H9 (cell line): Measurements from ENCODE around the gene ZBTB7A. TPM values are rescaled to one million over a fixed set of nuclear protein-coding genes. Genes with fewer than 3 reads are reported as not detected.

Experiments
- DNase-seq: peaks from one replicate; pipeline ENCODE4 v3.0.0-alpha.2; 2017
- H2AFZ ChIP-seq: one replicate; pipeline ENCODE4 v1.6.1; 2013; ENCODE audit warnings: mild to moderate bottlenecking, low read length, control low read depth, moderate library complexity
- H2AK5ac ChIP-seq: 2 replicates; pipeline ENCODE4 v1.6.1; 2013; ENCODE audit warnings: low read length, control low read depth, mixed read lengths; ENCODE audit not compliant: insufficient read length
- H2BK120ac ChIP-seq: one replicate; pipeline ENCODE4 v1.6.1; 2013; ENCODE audit warnings: low read depth, mild to moderate bottlenecking, low read length, control low read depth, inconsistent platforms; ENCODE audit not compliant: poor library complexity, severe bottlenecking
- H2BK12ac ChIP-seq: 2 replicates; pipeline ENCODE4 v1.6.1; 2013; ENCODE audit warnings: low read length, control low read depth, mixed read lengths, low read depth; ENCODE audit not compliant: insufficient read length
- H2BK15ac ChIP-seq: 2 replicates; pipeline ENCODE4 v1.6.1; 2013; ENCODE audit warnings: low read depth, low read length, control low read depth
- H2BK20ac ChIP-seq: one replicate; pipeline ENCODE4 v1.6.1; 2013; ENCODE audit warnings: low read depth, mild to moderate bottlenecking, low read length, control low read depth, inconsistent platforms; ENCODE audit not compliant: poor library complexity, severe bottlenecking
- H2BK5ac ChIP-seq: 2 replicates; pipeline ENCODE4 v1.6.1; 2013; ENCODE audit warnings: low read length, control low read depth, mixed read lengths; ENCODE audit not compliant: insufficient read length
- H3K14ac ChIP-seq: 2 replicates; pipeline ENCODE4 v1.6.1; 2013; ENCODE audit warnings: low read length, control low read depth; ENCODE audit not compliant: insufficient read depth
- H3K18ac ChIP-seq: 2 replicates; pipeline ENCODE4 v1.6.1; 2013; ENCODE audit warnings: low read depth, mild to moderate bottlenecking, mixed read lengths, low read length, control low read depth; ENCODE audit not compliant: insufficient read length
- H3K23ac ChIP-seq: 2 replicates; pipeline ENCODE4 v1.6.1; 2013; ENCODE audit warnings: low read length, control low read depth, mixed read lengths, low read depth; ENCODE audit not compliant: insufficient read length
- H3K23me2 ChIP-seq: 2 replicates; pipeline ENCODE4 v1.6.1; 2013; ENCODE audit warnings: low read depth, mild to moderate bottlenecking, mixed read lengths, low read length, control low read depth; ENCODE audit not compliant: insufficient read length, poor library complexity, severe bottlenecking
- H3K27ac ChIP-seq: 2 replicates; pipeline ENCODE4 v1.5.1; 2013; ENCODE audit warnings: low read length, control low read depth, mixed read lengths, low read depth; ENCODE audit not compliant: insufficient read length
- H3K27me3 ChIP-seq: 2 replicates; pipeline ENCODE4 v1.6.1; 2013; ENCODE audit warnings: low read length, control low read depth, inconsistent platforms; ENCODE audit not compliant: insufficient read depth
- H3K4ac ChIP-seq: 2 replicates; pipeline ENCODE4 v1.6.1; 2013; ENCODE audit warnings: low read depth, mild to moderate bottlenecking, control low read depth, inconsistent platforms, low read length, moderate library complexity
- H3K4me1 ChIP-seq: 2 replicates; pipeline ENCODE4 v1.6.1; 2013; ENCODE audit warnings: low read length, control low read depth, inconsistent platforms; ENCODE audit not compliant: insufficient read depth
- H3K4me2 ChIP-seq: 2 replicates; pipeline ENCODE4 v1.6.1; 2013; ENCODE audit warnings: low read length, control low read depth, mixed read lengths; ENCODE audit not compliant: insufficient read length, insufficient read depth
- H3K56ac ChIP-seq: 2 replicates; pipeline ENCODE4 v1.6.1; 2013; ENCODE audit warnings: low read depth, mild to moderate bottlenecking, mixed read lengths, low read length, control low read depth; ENCODE audit not compliant: insufficient read length
- H3K79me1 ChIP-seq: 2 replicates; pipeline ENCODE4 v1.6.1; 2013; ENCODE audit warnings: low read depth, mild to moderate bottlenecking, moderate library complexity, low read length, control low read depth, inconsistent platforms; ENCODE audit not compliant: insufficient read depth, poor library complexity, severe bottlenecking
- H3K79me2 ChIP-seq: 2 replicates; pipeline ENCODE4 v1.6.1; 2013; ENCODE audit warnings: low read length, control low read depth, inconsistent platforms; ENCODE audit not compliant: insufficient read depth
- H3K9ac ChIP-seq: 2 replicates; pipeline ENCODE4 v1.6.1; 2013; ENCODE audit warnings: low read length, control low read depth, mixed read lengths; ENCODE audit not compliant: insufficient read length; ENCODE audit errors: extremely low read depth
- H3K9me3 ChIP-seq: one replicate; pipeline ENCODE4 v1.6.1; 2013; ENCODE audit warnings: low read depth, low read length, inconsistent platforms; ENCODE audit not compliant: control insufficient read depth
- H3T11ph ChIP-seq: one replicate; pipeline ENCODE4 v1.6.1; 2013; ENCODE audit warnings: mild to moderate bottlenecking, low read length, control low read depth, inconsistent platforms
- H4K20me1 ChIP-seq: one replicate; pipeline ENCODE4 v1.6.1; 2013; ENCODE audit not compliant: control insufficient read depth, insufficient read length, insufficient read depth
- H4K5ac ChIP-seq: 2 replicates; pipeline ENCODE4 v1.6.1; 2013; ENCODE audit warnings: low read depth, mild to moderate bottlenecking, mixed read lengths, low read length, control low read depth; ENCODE audit not compliant: insufficient read length
- H4K8ac ChIP-seq: replicated peaks from 2 replicates; pipeline ENCODE4 v1.6.1; 2013; ENCODE audit warnings: low read length, control low read depth, mixed read lengths, low read depth; ENCODE audit not compliant: insufficient read length
- H4K91ac ChIP-seq: 2 replicates; pipeline ENCODE4 v1.6.1; 2013; ENCODE audit warnings: low read depth, mild to moderate bottlenecking, moderate library complexity, mixed read lengths, low read length, control low read depth; ENCODE audit not compliant: insufficient read length
- H3K27ac Mint-ChIP-seq, 3 experiments: 2 replicates in 2 of 3; 3 replicates in 1 of 3; pipeline ENCODE4 v1.8.0; 2020 to 2021; ENCODE audit warnings: mixed read lengths in 3 of 3, mild to moderate bottlenecking in 1 of 3, moderate library complexity in 1 of 3
- H3K27me3 Mint-ChIP-seq: 2 replicates; pipeline ENCODE4 v1.8.0; 2021; ENCODE audit warnings: low read depth, mild to moderate bottlenecking, moderate library complexity, mixed read lengths
- H3K36me3 Mint-ChIP-seq, 3 experiments: 2 replicates in 2 of 3; 3 replicates in 1 of 3; pipeline ENCODE4 v1.8.0; 2020 to 2021; ENCODE audit warnings: low read depth in 3 of 3, mixed read lengths in 3 of 3; ENCODE audit not compliant: insufficient read depth in 1 of 3
- H3K4me1 Mint-ChIP-seq, 2 experiments: 2 replicates each; pipeline ENCODE4 v1.8.0; 2020; ENCODE audit warnings: mixed read lengths in 2 of 2
- H3K4me3 Mint-ChIP-seq, 2 experiments: 2 replicates in 1 of 2; 3 replicates in 1 of 2; pipeline ENCODE4 v1.8.0; 2020 to 2021; ENCODE audit warnings: mild to moderate bottlenecking in 2 of 2, mixed read lengths in 2 of 2, moderate library complexity in 1 of 2
- H3K9me3 Mint-ChIP-seq, 2 experiments: 2 replicates in 1 of 2; 3 replicates in 1 of 2; pipeline ENCODE4 v1.8.0; 2020; ENCODE audit warnings: mild to moderate bottlenecking in 2 of 2, mixed read lengths in 2 of 2, moderate library complexity in 1 of 2
- CTCF ChIP-seq: fragments of 200-600 bp; sonication (generic); conservative IDR thresholded peaks from 3 replicates; pipeline ENCODE4 v1.8.0; 2021; ENCODE audit warnings: antibody characterized with exemption, mild to moderate bottlenecking
- WGBS: extraction: QIAGEN DNeasy Blood & Tissue Kit; methylation state at CpG from one replicate; pipeline ENCODE4 v1.1.7; 2013; ENCODE audit warnings: missing lambda C conversion rate, low lambda C conversion rate, mixed read lengths; ENCODE audit not compliant: insufficient read length; ENCODE audit errors: extremely low coverage; 5-methylcytosine and 5-hydroxymethylcytosine counted together
- total RNA-seq: library from RNA; stranded (reverse); gene quantifications from 2 replicates; pipeline ENCODE4 v1.2.1, GENCODE V29; 2021

The ZBTB7A gene
- total RNA-seq, 1 experiment from 2014 or later, result 24.9 TPM

- no peaks in the 10 kb centered on the region for H3K79me2 ChIP-seq
- no peak for DNase-seq
- H3K4me2 ChIP-seq, result no peak overlapping the region
- no peak overlapping the region for H2AFZ ChIP-seq
- H2AK5ac ChIP-seq, result no peak overlapping the region
- H3K23ac ChIP-seq, result no peak overlapping the region
- H2BK12ac ChIP-seq, result no peak overlapping the region
- H4K20me1 ChIP-seq, result no peaks in the 10 kb centered on the region
- H3K27me3 Mint-ChIP-seq, result peaks cover 3% of the 10 kb centered on the region; the same call in 1 of the 2 replicates
- H3K18ac ChIP-seq, result no peak overlapping the region
- no peak overlapping the region for H4K91ac ChIP-seq
- no peaks in the 10 kb centered on the region for H3K4me1 ChIP-seq
- H3K9me3 ChIP-seq, result peaks cover 8% of the 10 kb centered on the region
- no peak overlapping the region for H2BK20ac ChIP-seq
- H3K9me3 Mint-ChIP-seq, result no peaks in the 10 kb centered on the region
- no peaks in the 10 kb centered on the region for H3K79me1 ChIP-seq
- H4K5ac ChIP-seq, result no peak overlapping the region
- H3K9ac ChIP-seq, result no peak overlapping the region
- H3K23me2 ChIP-seq, result no peaks in the 10 kb centered on the region
- H3K4me3 Mint-ChIP-seq, result no peak overlapping the region
- no peak overlapping the region for H2BK5ac ChIP-seq
- no peak overlapping the region for H3K56ac ChIP-seq
- H3K36me3 Mint-ChIP-seq, result peaks cover 6 to 15% (median 12%) of the 10 kb centered on the region in 3 experiments; a peak in 6 of 7 replicates
- no peak overlapping the region for H3K27ac ChIP-seq
- no peak for TF ChIP-seq CTCF
- no peak overlapping the region for H3T11ph ChIP-seq
- no peak overlapping the region for H2BK15ac ChIP-seq
- H4K8ac ChIP-seq, result no peak overlapping the region
- no peak overlapping the region for H3K4ac ChIP-seq
- no peaks in the 10 kb centered on the region for H3K4me1 Mint-ChIP-seq
- no peak overlapping the region; a peak in 1 of 7 replicates for H3K27ac Mint-ChIP-seq
- no peak overlapping the region for H2BK120ac ChIP-seq
- no peak overlapping the region for H3K14ac ChIP-seq
- no peaks in the 10 kb centered on the region for H3K27me3 ChIP-seq
- no CpG with 5 or more reads among the region's 33 CpGs for WGBS
Observed at GRCh38 chr19:4038057-4038456, 28.6 kb downstream of the ZBTB7A start.
